ENCODE measurements around the gene SPSB2. TPM values are rescaled to one million over a fixed set of nuclear protein-coding genes. Genes with fewer than 3 reads are reported as not detected.

The SPSB2 gene
- total and polyA plus RNA-seq, 10 donors, result 7.0 to 17.0 (median 11.1) TPM

GRCh38 chr12:6840330-6840729 lies 32.8 kb downstream of the SPSB2 start:
- 68 to 100% (median 81%) methylated on average over 1 of the region's 1 CpG for WGBS, 5 donors
- peaks cover 0 to 22% (median 7%) of the 10 kb centered on the region in 6 donors for H3K4me1 ChIP-seq
- no peak overlapping the region for H3K4me3 ChIP-seq
- no peak for DNase-seq
- peaks cover 0 to 7% (median 0%) of the 10 kb centered on the region in 7 donors for H3K27me3 ChIP-seq (replicated peaks in 1 of 7)
- H3K27ac ChIP-seq, result peak overlapping the region in 4 of 8 donors; percentile 14 to 67 (median 50)
- no peaks in the 10 kb centered on the region for H3K9me3 ChIP-seq
- peaks cover 0 to 15% (median 0%) of the 10 kb centered on the region in 6 donors for H3K36me3 ChIP-seq
- TF ChIP-seq POLR2AphosphoS5 (IDR thresholded peaks at IDR 0.05) (no peak), POLR2A (IDR thresholded peaks at IDR 0.05) (no peak), CTCF (IDR thresholded peaks at IDR 0.05 in 8 of 11, conservative IDR thresholded peaks at IDR 0.05 in 3 of 11) (no peak)
- intact Hi-C loops (cut with DNase I; ENCODE audit: low total_unique reads), result no loop called here

- peaks cover 0 to 7% (median 0%) of the 10 kb centered on the region in 7 donors for H3K27me3 ChIP-seq (replicated peaks in 1 of 7)
- peak overlapping the region in 4 of 8 donors; percentile 14 to 67 (median 50) for H3K27ac ChIP-seq
- no peak overlapping the region for H3K4me3 ChIP-seq
- intact Hi-C loops (cut with DNase I; ENCODE audit: low total_unique reads), result no loop called here
- peak; percentile 86 for DNase-seq
- TF ChIP-seq POLR2A (IDR thresholded peaks at IDR 0.05) (no peak), POLR2AphosphoS5 (IDR thresholded peaks at IDR 0.05) (peak in 1 of 3 donors; percentile 37)
- no peaks in the 10 kb centered on the region for H3K9me3 ChIP-seq
- WGBS, 5 donors, result 74 to 87% (median 81%) methylated on average over 6 to 10 of the region's 10 CpGs
- peaks cover 0 to 10% (median 0%) of the 10 kb centered on the region in 6 donors for H3K36me3 ChIP-seq
- H3K4me1 ChIP-seq, result peaks cover 0 to 22% (median 7%) of the 10 kb centered on the region in 6 donors
These were observed 33.5 kb downstream of the SPSB2 start for GRCh38 chr12:6839482-6840201.

- DNase-seq, result no peak
- Histone ChIP-seq H3K27me3 (replicated peaks in 1 of 7) (peaks cover 0 to 7% (median 0%) of the 10 kb centered on the region in 7 donors), H3K27ac (no peak overlapping the region), H3K36me3 (peaks cover 0 to 11% (median 0%) of the 10 kb centered on the region in 6 donors), H3K4me1 (peaks cover 0 to 22% (median 7%) of the 10 kb centered on the region in 6 donors), H3K4me3 (no peak overlapping the region), H3K9me3 (no peaks in the 10 kb centered on the region)
- intact Hi-C loops (cut with DNase I; ENCODE audit: low total_unique reads), result no loop called here
- TF ChIP-seq POLR2AphosphoS5 (IDR thresholded peaks at IDR 0.05), result no peak
- no peak for TF ChIP-seq POLR2A (IDR thresholded peaks at IDR 0.05)
- WGBS, 5 donors, result 84 to 95% (median 92%) methylated on average over 10 to 16 of the region's 16 CpGs
These were observed 34.2 kb downstream of the SPSB2 start for GRCh38 chr12:6838854-6839253.

- DNase-seq, result no peak
- no peak overlapping the region for H3K27ac ChIP-seq
- H3K4me3 ChIP-seq, result no peak overlapping the region
- no peaks in the 10 kb centered on the region for H3K9me3 ChIP-seq
- peaks cover 0 to 23% (median 7%) of the 10 kb centered on the region in 6 donors for H3K4me1 ChIP-seq
- intact Hi-C loops (cut with DNase I; ENCODE audit: low total_unique reads), result no loop called here
- H3K36me3 ChIP-seq, result peaks cover 0 to 13% (median 0%) of the 10 kb centered on the region in 6 donors
- H3K27me3 ChIP-seq (replicated peaks in 1 of 7), result no peaks in the 10 kb centered on the region
- no peak for TF ChIP-seq POLR2AphosphoS5 (IDR thresholded peaks at IDR 0.05)
- no peak for TF ChIP-seq POLR2A (IDR thresholded peaks at IDR 0.05)
- no peak for TF ChIP-seq CTCF (IDR thresholded peaks at IDR 0.05 in 8 of 11, conservative IDR thresholded peaks at IDR 0.05 in 3 of 11)
- WGBS, 5 donors, result 87 to 96% (median 92%) methylated on average over 24 to 26 of the region's 26 CpGs
These were observed 35.6 kb downstream of the SPSB2 start for GRCh38 chr12:6837370-6838060.

- peaks cover 0 to 13% (median 0%) of the 10 kb centered on the region in 6 donors for H3K36me3 ChIP-seq
- H3K27ac ChIP-seq, result no peak overlapping the region
- 85 to 95% (median 89%) methylated on average over 10 to 16 of the region's 16 CpGs for WGBS, 5 donors
- DNase-seq, result no peak
- no peaks in the 10 kb centered on the region for H3K27me3 ChIP-seq (replicated peaks in 1 of 7)
- intact Hi-C loops (cut with DNase I; ENCODE audit: low total_unique reads), result no loop called here
- TF ChIP-seq CTCF (IDR thresholded peaks at IDR 0.05 in 8 of 11, conservative IDR thresholded peaks at IDR 0.05 in 3 of 11) (no peak), POLR2A (IDR thresholded peaks at IDR 0.05) (no peak), POLR2AphosphoS5 (IDR thresholded peaks at IDR 0.05) (no peak)
- H3K4me3 ChIP-seq, result no peak overlapping the region
- H3K9me3 ChIP-seq, result no peaks in the 10 kb centered on the region
- peaks cover 0 to 29% (median 10%) of the 10 kb centered on the region in 6 donors for H3K4me1 ChIP-seq
These were observed 36.3 kb downstream of the SPSB2 start for GRCh38 chr12:6836851-6837250.

All from spleen (tissue), 11 donors.